ENCODE data around the gene RNFT2. TPM values are rescaled to one million over a fixed set of nuclear protein-coding genes. Genes with fewer than 3 reads are reported as not detected.
A peak's percentile ranks its signal among the peaks of the same experiment; 100 is the strongest.

The RNFT2 gene
- total RNA-seq, 1 experiment from 2014 or later = 21.1 TPM

GRCh38 chr12:116879509-116880212 lies 141.5 kb downstream of the RNFT2 start:
- TF ChIP-seq CTCF (conservative IDR thresholded peaks at IDR 0.05) = no peak
- TF ChIP-seq EZH2 (IDR thresholded peaks at IDR 0.05; ENCODE audit: low read depth) = no peak
- no TSS peak for BruUV-seq (replicated peaks)
- peaks cover 18% of the 10 kb centered on the region for H3K4me1 ChIP-seq (replicated peaks; ENCODE audit: insufficient read depth)
- peak overlapping the region; percentile 96 for H3K4me2 ChIP-seq
- POLR2A ChIA-PET (ENCODE audit: unreplicated experiment) = interaction anchor here (0.5 kb wide), 1 partner anchor 13 kb away, joined by 4 read pairs; no protein-coding TSS in a partner anchor
- peak overlapping the region; percentile 67 for H3K4me3 ChIP-seq
- no peaks in the 10 kb centered on the region for H3K9me2 ChIP-seq (ENCODE audit: insufficient read depth)
- intact Hi-C loops (cut with micrococcal nuclease; ENCODE audit: unreplicated experiment) = loop anchor here (2.0 kb wide), 1 partner anchor 37 kb away; no protein-coding TSS in a partner anchor
- no peaks in the 10 kb centered on the region for H4K20me1 ChIP-seq (ENCODE audit: insufficient read depth)
- peaks cover 1% of the 10 kb centered on the region; the same call in 1 of the 2 replicates for H3K9me3 ChIP-seq (ENCODE audit: insufficient read depth, low read depth)
- peaks cover 37% of the 10 kb centered on the region for H3F3A ChIP-seq (ENCODE audit: insufficient read depth, low read depth)
- DNase-seq = peak in 1 of 2 experiments; percentile 37
- H3K79me2 ChIP-seq (ENCODE audit: low read depth) = peaks cover 19% of the 10 kb centered on the region; the same call in 1 of the 2 replicates
- CTCF ChIA-PET = interaction anchor here (1.2 kb wide), 1 partner anchor 143 kb away, joined by 3 read pairs; no protein-coding TSS in a partner anchor
- peaks cover 3% of the 10 kb centered on the region; the same call in 1 of the 2 replicates for H3K27me3 ChIP-seq (ENCODE audit: insufficient read depth, low read depth)
- peak overlapping the region; percentile 55 for H3K27ac ChIP-seq
- peak overlapping the region; percentile 63; the same call in 1 of the 2 replicates for H2AFZ ChIP-seq
- H3K36me3 ChIP-seq (ENCODE audit: low read depth) = 0 out of 2 replicates have a peak, but pooled peaks cover 5% of the 10 kb centered on the region

- Histone ChIP-seq H3K4me1 (replicated peaks; ENCODE audit: insufficient read depth) (peaks cover 18% of the 10 kb centered on the region), H3K36me3 (ENCODE audit: low read depth) (no peaks in the 10 kb centered on the region), H3K4me2 (peak overlapping the region; percentile 96), H3K4me3 (peak overlapping the region; percentile 67), H3K27ac (peak overlapping the region; percentile 45), H4K20me1 (ENCODE audit: insufficient read depth) (no peaks in the 10 kb centered on the region), H3F3A (ENCODE audit: insufficient read depth, low read depth) (peaks cover 37% of the 10 kb centered on the region), H3K27me3 (ENCODE audit: insufficient read depth, low read depth) (peaks cover 3% of the 10 kb centered on the region; the same call in 1 of the 2 replicates), H3K9me2 (ENCODE audit: insufficient read depth) (no peaks in the 10 kb centered on the region), H2AFZ (peak overlapping the region; percentile 78; the same call in 1 of the 2 replicates), H3K79me2 (ENCODE audit: low read depth) (peaks cover 19% of the 10 kb centered on the region; the same call in 1 of the 2 replicates), H3K9me3 (ENCODE audit: insufficient read depth, low read depth) (no peaks in the 10 kb centered on the region)
- BruUV-seq (replicated peaks) = no TSS peak
- POLR2A ChIA-PET (ENCODE audit: unreplicated experiment) = interaction anchor here (0.5 to 0.6 kb wide), 2 partner anchors 9 to 12 kb away, joined by 3 to 4 read pairs; no protein-coding TSS in a partner anchor
- DNase-seq = peak in 1 of 2 experiments; percentile 34
- TF ChIP-seq CTCF (conservative IDR thresholded peaks at IDR 0.05) (no peak), EZH2 (IDR thresholded peaks at IDR 0.05; ENCODE audit: low read depth) (no peak)
- intact Hi-C loops (cut with micrococcal nuclease; ENCODE audit: unreplicated experiment) = loop anchor here (2.0 kb wide), 1 partner anchor 36 kb away; no protein-coding TSS in a partner anchor
- CTCF ChIA-PET = interaction anchor here (1.2 kb wide), 1 partner anchor 144 kb away, joined by 3 read pairs; no protein-coding TSS in a partner anchor
These were observed 142.2 kb downstream of the RNFT2 start for GRCh38 chr12:116880213-116880816.

GRCh38 chr12:116880817-116881324 lies 142.8 kb downstream of the RNFT2 start:
- peak overlapping the region; percentile 67 for H3K4me3 ChIP-seq
- H4K20me1 ChIP-seq (ENCODE audit: insufficient read depth) = no peaks in the 10 kb centered on the region
- intact Hi-C loops (cut with micrococcal nuclease; ENCODE audit: unreplicated experiment) = loop anchor here (1.0 to 2.0 kb wide), 2 partner anchors 36 to 144 kb away; no protein-coding TSS in a partner anchor
- no peaks in the 10 kb centered on the region for H3K36me3 ChIP-seq (ENCODE audit: low read depth)
- peaks cover 19% of the 10 kb centered on the region; the same call in 1 of the 2 replicates for H3K79me2 ChIP-seq (ENCODE audit: low read depth)
- H3K4me2 ChIP-seq = peak overlapping the region; percentile 96
- no TSS peak for BruUV-seq (replicated peaks)
- H3K9me3 ChIP-seq (ENCODE audit: insufficient read depth, low read depth) = no peaks in the 10 kb centered on the region
- H2AFZ ChIP-seq = peak overlapping the region; percentile 78; the same call in 1 of the 2 replicates
- DNase-seq = peak; percentile 47 to 66
- H3K27ac ChIP-seq = peak overlapping the region; percentile 45
- POLR2A ChIA-PET (ENCODE audit: unreplicated experiment) = no interaction called here
- H3F3A ChIP-seq (ENCODE audit: insufficient read depth, low read depth) = peaks cover 37% of the 10 kb centered on the region
- CTCF ChIA-PET = interaction anchor here (1.2 kb wide), 1 partner anchor 145 kb away, joined by 3 read pairs; no protein-coding TSS in a partner anchor
- TF ChIP-seq EZH2 (IDR thresholded peaks at IDR 0.05; ENCODE audit: low read depth) (no peak), CTCF (conservative IDR thresholded peaks at IDR 0.05) (no peak)
- peaks cover 3% of the 10 kb centered on the region; the same call in 1 of the 2 replicates for H3K27me3 ChIP-seq (ENCODE audit: insufficient read depth, low read depth)
- no peaks in the 10 kb centered on the region for H3K9me2 ChIP-seq (ENCODE audit: insufficient read depth)
- H3K4me1 ChIP-seq (replicated peaks; ENCODE audit: insufficient read depth) = peaks cover 18% of the 10 kb centered on the region
